Erythroblast (primary cell): ENCODE data around the gene GPX2.

ENCODE experiments used
- DNase-seq, 2 experiments: peaks; one replicate each; lab custom pipeline; 2025; lab: John Stamatoyannopoulos, UW
- GATA1 ChIP-seq: IDR thresholded peaks from 2 replicates; pipeline ENCODE4 v1.6.1; 2011; ENCODE audit warnings: low read depth, mild to moderate bottlenecking, control low read depth, low read length, moderate library complexity
- POLR2A ChIP-seq: IDR thresholded peaks from 2 replicates; pipeline ENCODE4 v1.6.1; 2011; ENCODE audit warnings: mild to moderate bottlenecking, low read length

GPX2 gene

DNA sequence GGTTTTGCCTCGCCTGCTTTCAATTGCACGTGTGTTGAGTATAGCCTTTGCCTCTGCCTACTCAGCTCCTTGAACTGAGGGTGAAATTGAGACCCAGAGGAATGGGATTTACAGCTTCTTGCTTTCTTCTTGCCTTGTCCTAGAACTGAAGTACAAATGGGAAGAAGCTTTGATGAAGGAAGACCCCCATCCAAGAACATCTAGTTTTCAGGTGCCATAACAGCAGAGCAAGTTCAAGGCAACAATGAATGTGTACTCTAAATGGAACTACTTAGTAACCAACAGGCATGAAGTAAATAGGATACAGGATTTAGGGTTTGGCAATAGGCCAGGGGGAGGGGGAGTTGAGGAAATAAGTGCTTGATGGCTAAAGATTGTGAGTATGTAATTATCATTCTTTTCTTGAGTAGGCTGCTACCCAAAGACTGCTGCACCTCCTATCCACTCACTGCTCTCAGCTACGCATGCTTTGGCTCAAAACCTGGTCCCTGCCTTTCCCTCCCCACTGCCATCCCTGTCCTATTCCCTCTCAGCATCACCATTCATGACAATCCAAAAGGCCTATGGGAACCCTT lies 2.1 kb downstream of the GPX2 start:
- TF ChIP-seq POLR2A (no peak), GATA1 (no peak)
- no peak for DNase-seq

- no peak for DNase-seq
- TF ChIP-seq GATA1 (no peak), POLR2A (no peak)
Measured at GRCh38 chr14:64939817-64940190, 2.7 kb downstream of the GPX2 start.

DNA sequence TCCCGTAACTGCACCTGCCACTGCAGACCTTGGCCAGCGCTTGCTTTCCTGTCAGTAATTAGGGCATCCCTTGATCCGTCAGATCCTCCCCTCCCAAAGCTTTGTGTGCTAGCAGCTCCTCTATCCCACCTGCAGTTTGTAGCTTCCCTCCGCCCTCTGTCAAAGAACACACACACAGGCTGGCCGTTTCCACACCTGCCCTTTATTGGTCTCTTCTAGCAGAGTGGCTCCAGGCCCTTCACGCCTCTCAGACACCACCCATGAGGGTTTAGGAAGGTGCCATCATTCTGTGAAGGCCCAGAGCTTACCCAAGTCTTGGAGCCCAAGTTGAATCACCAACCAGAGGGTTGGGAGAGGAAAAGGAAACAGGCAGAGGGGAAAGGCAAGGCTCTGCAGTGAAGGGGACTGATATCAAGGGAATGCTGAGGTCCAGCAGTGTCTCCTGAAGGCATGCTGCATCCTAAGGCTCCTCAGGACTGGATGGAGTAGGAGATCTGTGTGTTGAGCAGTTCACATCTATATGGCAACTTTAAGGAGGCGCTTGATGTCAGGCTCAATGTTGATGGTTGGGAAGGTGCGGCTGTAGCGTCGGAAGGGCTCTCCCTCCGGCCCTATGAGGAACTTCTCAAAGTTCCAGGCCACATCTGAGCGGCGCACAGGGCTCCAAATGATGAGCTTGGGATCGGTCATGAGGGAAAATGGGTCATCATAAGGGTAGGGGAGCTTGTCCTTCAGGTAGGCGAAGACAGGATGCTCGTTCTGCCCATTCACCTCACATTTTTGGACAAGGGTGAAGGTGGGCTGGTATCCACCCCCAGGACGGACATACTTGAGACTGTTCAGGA lies 3.4 kb downstream of the GPX2 start:
- DNase-seq = no peak
- no peak for TF ChIP-seq GATA1
- no peak for TF ChIP-seq POLR2A

DNA sequence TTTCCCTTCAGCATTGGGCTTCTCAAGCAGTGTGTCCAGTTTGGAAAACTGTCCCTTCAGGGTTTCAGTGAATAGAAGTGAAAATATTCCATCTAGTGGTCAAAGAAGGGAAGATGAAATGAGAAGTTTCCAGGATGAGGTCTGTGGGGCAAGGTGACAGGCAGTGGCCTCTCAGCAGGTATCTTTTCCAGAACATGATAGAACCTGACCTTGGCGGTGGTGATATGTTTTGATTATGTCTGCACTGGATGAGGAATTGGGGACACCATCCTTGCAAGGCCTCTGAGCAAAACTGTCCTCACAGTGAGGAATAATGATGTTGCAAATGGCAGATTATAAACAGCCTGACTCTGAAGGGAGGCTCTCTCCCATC lies 4.7 kb downstream of the GPX2 start:
- peak in 1 of 2 experiments; percentile 14 for DNase-seq
- TF ChIP-seq POLR2A = no peak

DNA sequence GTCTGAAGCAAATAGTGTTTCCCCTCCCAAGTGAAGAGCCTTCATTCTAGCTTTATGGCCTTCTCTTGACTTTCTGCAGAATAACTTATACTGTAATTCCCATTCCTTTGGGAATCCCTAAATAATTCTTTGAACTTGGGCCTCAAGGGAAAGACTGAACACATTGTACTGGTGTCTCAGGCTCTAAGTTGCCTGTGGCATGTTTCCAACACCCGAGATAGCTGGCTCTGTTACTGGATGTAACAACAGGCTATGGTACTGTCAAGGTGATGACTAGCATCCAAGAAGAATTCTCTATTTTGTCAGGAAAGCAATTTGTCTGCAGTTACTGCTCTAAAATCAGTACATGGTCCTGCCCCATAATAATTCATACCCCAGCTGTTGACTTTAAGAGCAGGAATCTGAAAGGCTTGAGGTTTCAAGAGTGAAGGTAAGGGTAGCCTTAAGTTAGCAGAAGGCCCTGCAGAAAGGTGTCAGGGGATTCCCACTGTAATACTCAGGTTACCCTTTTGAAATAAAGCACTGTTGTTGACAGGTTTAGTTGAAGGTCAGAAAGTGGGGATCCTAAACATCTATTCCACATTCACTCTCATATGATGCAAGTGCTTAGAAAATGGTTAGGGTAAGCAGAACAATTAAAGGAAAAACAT lies 5.2 kb downstream of the GPX2 start:
- TF ChIP-seq GATA1 = no peak
- TF ChIP-seq POLR2A = no peak
- DNase-seq = no peak

- TF ChIP-seq POLR2A (no peak), GATA1 (no peak)
Measured at GRCh38 chr14:64935508-64935907, 7.0 kb downstream of the GPX2 start.

GRCh38 chr14:64934338-64934929 lies 8.1 kb downstream of the GPX2 start:
- TF ChIP-seq POLR2A (no peak), GATA1 (no peak)
- DNase-seq = no peak

More at GRCh38 chr14:64935508-64935907, 7.0 kb downstream of the GPX2 start:
- DNase-seq = no peak

DNA sequence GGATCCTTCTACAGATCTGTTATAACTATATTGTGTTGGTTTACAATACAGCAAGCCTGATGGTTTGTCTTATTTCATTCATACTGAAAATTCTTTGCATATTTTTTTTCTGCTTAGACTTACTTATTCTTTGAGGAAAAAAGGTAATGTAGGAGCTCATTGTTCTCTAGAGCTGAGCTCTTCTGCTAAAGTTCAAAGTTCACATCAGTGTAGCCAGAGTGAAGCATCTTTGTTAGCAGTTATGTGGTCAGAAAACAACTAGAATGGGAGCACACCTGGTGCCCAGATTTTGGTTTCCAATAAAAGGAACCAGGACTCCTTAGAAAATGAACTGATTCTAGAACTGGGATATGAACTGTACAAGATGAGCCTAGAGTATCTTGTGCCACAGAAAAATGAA lies 10.3 kb downstream of the GPX2 start:
- TF ChIP-seq POLR2A (no peak), GATA1 (no peak)
- DNase-seq = no peak

- TF ChIP-seq POLR2A (no peak), GATA1 (no peak)
- no peak for DNase-seq
Measured at GRCh38 chr14:64931123-64931522, 11.4 kb downstream of the GPX2 start.

DNA sequence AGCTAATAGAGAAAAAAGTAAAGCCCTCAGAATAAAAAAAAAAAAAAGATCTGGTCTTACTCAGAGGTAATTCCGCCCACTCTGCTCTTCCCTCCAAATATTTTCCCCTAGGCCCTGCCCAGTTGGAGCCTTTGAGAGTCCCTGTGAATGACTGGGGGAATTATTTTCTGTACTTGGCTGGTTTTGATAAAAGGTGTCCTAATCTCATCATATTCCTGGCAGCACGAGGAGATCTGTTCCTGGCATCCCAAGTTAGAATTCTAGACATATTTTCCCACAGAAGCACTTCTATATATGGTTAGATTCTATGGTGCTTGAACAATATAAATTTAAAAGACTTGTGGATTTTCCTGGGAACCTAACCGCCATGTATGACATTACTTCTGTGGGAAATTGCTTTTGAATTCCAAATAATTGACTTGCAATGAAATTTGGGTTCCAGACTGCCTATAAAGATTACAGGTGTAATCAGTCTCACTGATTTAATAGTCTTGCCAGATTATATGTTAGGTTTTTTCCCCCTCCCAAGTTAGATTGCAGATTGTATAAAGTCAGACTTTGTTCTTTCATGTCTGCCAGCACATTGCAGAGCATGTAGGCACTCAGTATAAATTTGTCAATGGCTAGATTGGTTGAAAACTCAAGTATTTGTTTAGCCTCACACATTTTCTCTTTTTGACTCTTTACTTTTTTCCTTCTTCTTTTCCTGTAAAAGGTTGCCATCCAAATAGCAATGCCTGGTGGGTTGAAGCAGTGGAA lies 12.3 kb downstream of the GPX2 start:
- TF ChIP-seq POLR2A (no peak), GATA1 (no peak)
- DNase-seq = no peak

- DNase-seq = no peak
- TF ChIP-seq GATA1 (no peak), POLR2A (no peak)
Measured at GRCh38 chr14:64929014-64929359, 13.6 kb downstream of the GPX2 start.

GRCh38 chr14:64928239-64929013 lies 14.1 kb downstream of the GPX2 start:
- DNase-seq = no peak
- TF ChIP-seq POLR2A = no peak

DNA sequence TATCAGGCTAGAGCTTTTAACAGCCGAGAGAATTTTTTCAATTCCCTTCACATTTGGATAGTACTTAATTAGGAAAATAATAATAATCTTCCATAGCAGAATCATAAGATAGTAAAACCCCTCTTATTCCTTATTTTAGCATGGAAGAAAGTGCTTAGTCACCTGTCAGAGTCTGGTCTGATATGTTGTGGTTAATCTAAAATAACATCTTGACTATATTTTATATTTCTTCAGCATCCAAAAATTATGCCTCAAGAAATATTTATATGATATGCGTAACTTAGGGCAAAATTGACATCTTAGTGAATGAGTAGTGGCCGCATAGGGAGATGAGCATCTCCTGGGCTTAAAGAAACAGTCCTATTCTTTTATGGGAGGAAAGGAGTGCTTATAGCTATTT lies 15.5 kb downstream of the GPX2 start:
- DNase-seq = peak in 1 of 2 experiments; percentile 26
- TF ChIP-seq GATA1 (no peak), POLR2A (no peak)
